Liver (tissue), 9 donors: ENCODE data around the gene TNNT3. TPM values are rescaled to one million over a fixed set of nuclear protein-coding genes. Genes with fewer than 3 reads are reported as not detected.

Experiments
- DNase-seq: peaks from one replicate; pipeline ENCODE4 v3.0.0-alpha.2; 2017; ENCODE audit warnings: low spot score
- H3K27ac ChIP-seq, 2 donors: one replicate each; pipeline ENCODE4 v1.7.0; 2013; ENCODE audit warnings: inconsistent platforms in 2 of 2, low read length in 2 of 2, control low read depth in 1 of 2, low read depth in 1 of 2, mild to moderate bottlenecking in 1 of 2
- H3K27me3 ChIP-seq, 4 donors: one replicate each; pipeline versions ENCODE4 v1.6.1 to v1.7.0; 2013; ENCODE audit warnings: low read length in 3 of 4, inconsistent platforms in 1 of 4, mild to moderate bottlenecking in 1 of 4, moderate library complexity in 1 of 4; ENCODE audit not compliant: control insufficient read depth in 4 of 4, insufficient read depth in 4 of 4
- H3K36me3 ChIP-seq, 4 donors: one replicate each; pipeline versions ENCODE4 v1.6.1 to v1.7.0; 2013; ENCODE audit warnings: low read length in 3 of 4, mild to moderate bottlenecking in 3 of 4, low read depth in 1 of 4, moderate library complexity in 1 of 4; ENCODE audit not compliant: control insufficient read depth in 4 of 4, insufficient read depth in 3 of 4
- H3K4me1 ChIP-seq, 4 donors: one replicate each; pipeline versions ENCODE4 v1.6.1 to v1.7.0; 2013; ENCODE audit warnings: low read length in 3 of 4, mild to moderate bottlenecking in 3 of 4, moderate library complexity in 1 of 4; ENCODE audit not compliant: control insufficient read depth in 4 of 4, insufficient read depth in 4 of 4
- H3K4me3 ChIP-seq, 3 donors: one replicate each; pipeline versions ENCODE4 v1.6.1 to v1.7.0; 2013; ENCODE audit warnings: low read length in 3 of 3, control low read depth in 1 of 3, low read depth in 1 of 3, mild to moderate bottlenecking in 1 of 3
- H3K9ac ChIP-seq, 2 donors: one replicate each; pipeline ENCODE4 v1.7.0; 2013; ENCODE audit warnings: low read length in 2 of 2, mild to moderate bottlenecking in 2 of 2, moderate library complexity in 2 of 2, control low read depth in 1 of 2, low read depth in 1 of 2
- H3K9me3 ChIP-seq, 4 donors: one replicate each; pipeline versions ENCODE4 v1.6.1 to v1.7.0; 2013; ENCODE audit warnings: low read length in 3 of 4; ENCODE audit not compliant: control insufficient read depth in 4 of 4
- EGR1 ChIP-seq, 2 donors: IDR thresholded peaks; 2 replicates each; pipeline ENCODE4 v1.6.1; 2016 to 2018; ENCODE audit warnings: antibody characterized with exemption in 2 of 2, low read depth in 2 of 2
- FOXA1 ChIP-seq: IDR thresholded peaks from 2 replicates; pipeline ENCODE4 v1.6.1; 2016; ENCODE audit warnings: antibody characterized with exemption
- FOXA2 ChIP-seq: IDR thresholded peaks from 2 replicates; pipeline ENCODE4 v1.6.1; 2016; ENCODE audit warnings: antibody characterized with exemption
- GABPA ChIP-seq, 2 donors: IDR thresholded peaks in 1 of 2; conservative IDR thresholded peaks in 1 of 2; 2 replicates each; pipeline ENCODE4 v1.6.1; 2016; ENCODE audit warnings: antibody characterized with exemption in 2 of 2, mild to moderate bottlenecking in 1 of 2, moderate library complexity in 1 of 2
- HNF4A ChIP-seq, 2 donors: conservative IDR thresholded peaks; 2 replicates each; pipeline ENCODE4 v1.6.1; 2016; ENCODE audit warnings: antibody characterized with exemption in 2 of 2, mild to moderate bottlenecking in 2 of 2
- HNF4G ChIP-seq: IDR thresholded peaks from 2 replicates; pipeline ENCODE4 v1.6.1; 2016; ENCODE audit warnings: antibody characterized with exemption
- JUND ChIP-seq, 2 donors: IDR thresholded peaks; 2 replicates each; pipeline ENCODE4 v1.6.1; 2016; ENCODE audit warnings: antibody characterized with exemption in 2 of 2
- RAD21 ChIP-seq, 2 donors: IDR thresholded peaks; 2 replicates each; pipeline ENCODE4 v1.6.1; 2016; ENCODE audit warnings: antibody characterized with exemption in 2 of 2, mild to moderate bottlenecking in 2 of 2
- RXRA ChIP-seq, 2 donors: IDR thresholded peaks; 2 replicates each; pipeline ENCODE4 v1.6.1; 2017 to 2018; ENCODE audit warnings: antibody characterized with exemption in 2 of 2, mild to moderate bottlenecking in 1 of 2
- SP1 ChIP-seq: IDR thresholded peaks from 2 replicates; pipeline ENCODE4 v1.6.1; 2018; ENCODE audit warnings: antibody characterized with exemption, mild to moderate bottlenecking
- TAF1 ChIP-seq: conservative IDR thresholded peaks from 2 replicates; pipeline ENCODE4 v1.6.1; 2016; ENCODE audit warnings: antibody characterized with exemption, mild to moderate bottlenecking
- YY1 ChIP-seq: IDR thresholded peaks from 2 replicates; pipeline ENCODE4 v1.6.1; 2016; ENCODE audit warnings: antibody characterized with exemption, mild to moderate bottlenecking
- WGBS: extraction: QIAGEN DNeasy Blood & Tissue Kit; methylation state at CpG from one replicate; pipeline ENCODE4 v1.1.7; 2013; 5-methylcytosine and 5-hydroxymethylcytosine counted together
- polyA plus RNA-seq, 2 donors: library from polyadenylated mRNA; stranded (reverse) in 1 of 2; unstranded in 1 of 2; fragments of 200-250 nt in 1 of 2; fragments of >200 nt in 1 of 2; fragmentation: Nextera tagmentation in 1 of 2; extraction: Ambion mirVana in 1 of 2; gene quantifications; one replicate each; pipeline versions ENCODE4 v1.2.1 to v1.2.3, GENCODE V29; 2013 to 2015
- total RNA-seq, 2 donors: library from RNA; depleted of rRNA; stranded (reverse); fragments of >200 nt; gene quantifications; one replicate each; pipeline ENCODE4 v1.2.3, GENCODE V29; 2014
- TF ChIP-seq, protein P1 (sequence below): IDR thresholded peaks from 2 replicates; pipeline ENCODE4 v1.6.1; 2016; ENCODE audit warnings: antibody characterized with exemption
- TF ChIP-seq, protein P2 (sequence below): IDR thresholded peaks from 2 replicates; pipeline ENCODE4 v1.6.1; 2016; ENCODE audit warnings: antibody characterized with exemption, mild to moderate bottlenecking
- TF ChIP-seq, protein P3 (sequence below): fragments of 150-350 bp; IDR thresholded peaks from 2 replicates; pipeline ENCODE4 v1.5.1; 2017; ENCODE audit warnings: improper control_type of control experiment, low read depth, low read length; ENCODE audit not compliant: missing input control
- TF ChIP-seq, protein P4 (sequence below): IDR thresholded peaks from 2 replicates; pipeline ENCODE4 v1.6.1; 2016; ENCODE audit warnings: antibody characterized with exemption
- TF ChIP-seq, protein P5 (sequence below): IDR thresholded peaks from 2 replicates; pipeline ENCODE4 v1.6.1; 2016; ENCODE audit warnings: antibody characterized with exemption
- donor health status: healthy.
- donor health status: healthy.
- donor health status: healthy.
- donor health status: healthy.
- donor health status: healthy.

TNNT3 gene
- total and polyA plus RNA-seq, 4 donors, result 0.06 to 0.14 TPM; not detected in 2

DNA sequence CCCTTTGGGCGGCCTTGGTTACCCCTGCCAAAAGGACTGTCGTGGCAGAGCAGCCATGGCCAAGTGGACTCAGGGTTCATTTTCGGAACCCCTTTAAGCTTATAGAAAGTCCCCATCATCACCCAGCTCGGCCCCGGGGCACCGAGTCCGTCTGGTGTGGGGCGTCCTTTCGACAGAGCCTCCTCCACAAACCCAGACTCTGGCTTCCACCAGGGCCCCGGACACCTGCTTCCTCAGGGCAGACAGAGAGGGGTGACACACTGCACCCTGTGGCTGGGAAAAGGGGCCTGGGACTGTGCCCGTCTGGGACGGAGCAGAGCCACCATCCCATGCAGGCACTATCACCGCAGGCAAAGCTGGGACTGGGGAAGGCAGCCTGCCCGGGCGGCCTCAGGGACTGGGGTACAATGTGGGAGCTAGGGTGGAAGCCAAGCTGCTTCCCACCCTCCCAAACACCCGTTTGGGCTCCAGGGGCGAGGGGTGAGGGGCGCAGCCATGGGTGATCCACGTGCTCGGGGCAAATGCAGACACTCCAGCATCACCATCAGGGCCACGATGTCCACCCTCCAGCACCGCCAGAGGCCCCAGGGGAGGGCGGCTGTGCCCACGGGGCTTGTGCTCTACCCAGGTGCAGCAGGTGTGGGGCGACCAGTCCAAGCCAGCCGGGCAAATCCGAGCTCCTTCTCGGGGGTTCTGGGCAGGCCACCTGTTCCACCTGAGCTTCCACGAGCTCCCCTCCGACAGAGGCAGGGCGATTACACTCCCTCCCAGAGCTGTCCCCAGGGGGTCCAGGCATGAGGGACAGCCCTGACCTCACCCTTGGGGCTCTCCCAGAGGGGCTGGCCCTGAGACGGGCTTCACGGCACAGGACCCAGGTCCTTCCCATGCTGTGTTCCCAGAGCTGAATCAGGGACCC lies 15.9 kb downstream of the TNNT3 start:
- no peak for DNase-seq
- H3K9ac ChIP-seq, result no peak overlapping the region
- H3K27ac ChIP-seq, result no peak overlapping the region
- H3K4me3 ChIP-seq, result no peak overlapping the region
- TF ChIP-seq RAD21 (IDR thresholded peaks at IDR 0.05), result no peak
- TF ChIP-seq TAF1, result no peak
- no peak for TF ChIP-seq EGR1 (IDR thresholded peaks at IDR 0.05; ENCODE audit: low read depth in 2 of 2)
- no peak for TF ChIP-seq FOXA1
- no peak for TF ChIP-seq HNF4A (conservative IDR thresholded peaks at IDR 0.05)
- TF ChIP-seq, protein P1, sequence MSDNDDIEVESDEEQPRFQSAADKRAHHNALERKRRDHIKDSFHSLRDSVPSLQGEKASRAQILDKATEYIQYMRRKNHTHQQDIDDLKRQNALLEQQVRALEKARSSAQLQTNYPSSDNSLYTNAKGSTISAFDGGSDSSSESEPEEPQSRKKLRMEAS, result no peak
- TF ChIP-seq YY1, result no peak
- TF ChIP-seq, protein P2, sequence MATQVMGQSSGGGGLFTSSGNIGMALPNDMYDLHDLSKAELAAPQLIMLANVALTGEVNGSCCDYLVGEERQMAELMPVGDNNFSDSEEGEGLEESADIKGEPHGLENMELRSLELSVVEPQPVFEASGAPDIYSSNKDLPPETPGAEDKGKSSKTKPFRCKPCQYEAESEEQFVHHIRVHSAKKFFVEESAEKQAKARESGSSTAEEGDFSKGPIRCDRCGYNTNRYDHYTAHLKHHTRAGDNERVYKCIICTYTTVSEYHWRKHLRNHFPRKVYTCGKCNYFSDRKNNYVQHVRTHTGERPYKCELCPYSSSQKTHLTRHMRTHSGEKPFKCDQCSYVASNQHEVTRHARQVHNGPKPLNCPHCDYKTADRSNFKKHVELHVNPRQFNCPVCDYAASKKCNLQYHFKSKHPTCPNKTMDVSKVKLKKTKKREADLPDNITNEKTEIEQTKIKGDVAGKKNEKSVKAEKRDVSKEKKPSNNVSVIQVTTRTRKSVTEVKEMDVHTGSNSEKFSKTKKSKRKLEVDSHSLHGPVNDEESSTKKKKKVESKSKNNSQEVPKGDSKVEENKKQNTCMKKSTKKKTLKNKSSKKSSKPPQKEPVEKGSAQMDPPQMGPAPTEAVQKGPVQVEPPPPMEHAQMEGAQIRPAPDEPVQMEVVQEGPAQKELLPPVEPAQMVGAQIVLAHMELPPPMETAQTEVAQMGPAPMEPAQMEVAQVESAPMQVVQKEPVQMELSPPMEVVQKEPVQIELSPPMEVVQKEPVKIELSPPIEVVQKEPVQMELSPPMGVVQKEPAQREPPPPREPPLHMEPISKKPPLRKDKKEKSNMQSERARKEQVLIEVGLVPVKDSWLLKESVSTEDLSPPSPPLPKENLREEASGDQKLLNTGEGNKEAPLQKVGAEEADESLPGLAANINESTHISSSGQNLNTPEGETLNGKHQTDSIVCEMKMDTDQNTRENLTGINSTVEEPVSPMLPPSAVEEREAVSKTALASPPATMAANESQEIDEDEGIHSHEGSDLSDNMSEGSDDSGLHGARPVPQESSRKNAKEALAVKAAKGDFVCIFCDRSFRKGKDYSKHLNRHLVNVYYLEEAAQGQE, result no peak
- TF ChIP-seq, protein P3, sequence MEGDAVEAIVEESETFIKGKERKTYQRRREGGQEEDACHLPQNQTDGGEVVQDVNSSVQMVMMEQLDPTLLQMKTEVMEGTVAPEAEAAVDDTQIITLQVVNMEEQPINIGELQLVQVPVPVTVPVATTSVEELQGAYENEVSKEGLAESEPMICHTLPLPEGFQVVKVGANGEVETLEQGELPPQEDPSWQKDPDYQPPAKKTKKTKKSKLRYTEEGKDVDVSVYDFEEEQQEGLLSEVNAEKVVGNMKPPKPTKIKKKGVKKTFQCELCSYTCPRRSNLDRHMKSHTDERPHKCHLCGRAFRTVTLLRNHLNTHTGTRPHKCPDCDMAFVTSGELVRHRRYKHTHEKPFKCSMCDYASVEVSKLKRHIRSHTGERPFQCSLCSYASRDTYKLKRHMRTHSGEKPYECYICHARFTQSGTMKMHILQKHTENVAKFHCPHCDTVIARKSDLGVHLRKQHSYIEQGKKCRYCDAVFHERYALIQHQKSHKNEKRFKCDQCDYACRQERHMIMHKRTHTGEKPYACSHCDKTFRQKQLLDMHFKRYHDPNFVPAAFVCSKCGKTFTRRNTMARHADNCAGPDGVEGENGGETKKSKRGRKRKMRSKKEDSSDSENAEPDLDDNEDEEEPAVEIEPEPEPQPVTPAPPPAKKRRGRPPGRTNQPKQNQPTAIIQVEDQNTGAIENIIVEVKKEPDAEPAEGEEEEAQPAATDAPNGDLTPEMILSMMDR, result no peak
- no peak for TF ChIP-seq GABPA (IDR thresholded peaks at IDR 0.05 in 1 of 2, conservative IDR thresholded peaks at IDR 0.05 in 1 of 2)
- TF ChIP-seq SP1, result no peak
- TF ChIP-seq FOXA2, result no peak
- no peak for TF ChIP-seq RXRA (IDR thresholded peaks at IDR 0.05)
- no peaks in the 10 kb centered on the region for H3K27me3 ChIP-seq
- H3K9me3 ChIP-seq, result no peaks in the 10 kb centered on the region
- H3K36me3 ChIP-seq, result no peaks in the 10 kb centered on the region
- no peaks in the 10 kb centered on the region for H3K4me1 ChIP-seq
- WGBS, result 87% methylated on average over 33 of the region's 33 CpGs

DNA sequence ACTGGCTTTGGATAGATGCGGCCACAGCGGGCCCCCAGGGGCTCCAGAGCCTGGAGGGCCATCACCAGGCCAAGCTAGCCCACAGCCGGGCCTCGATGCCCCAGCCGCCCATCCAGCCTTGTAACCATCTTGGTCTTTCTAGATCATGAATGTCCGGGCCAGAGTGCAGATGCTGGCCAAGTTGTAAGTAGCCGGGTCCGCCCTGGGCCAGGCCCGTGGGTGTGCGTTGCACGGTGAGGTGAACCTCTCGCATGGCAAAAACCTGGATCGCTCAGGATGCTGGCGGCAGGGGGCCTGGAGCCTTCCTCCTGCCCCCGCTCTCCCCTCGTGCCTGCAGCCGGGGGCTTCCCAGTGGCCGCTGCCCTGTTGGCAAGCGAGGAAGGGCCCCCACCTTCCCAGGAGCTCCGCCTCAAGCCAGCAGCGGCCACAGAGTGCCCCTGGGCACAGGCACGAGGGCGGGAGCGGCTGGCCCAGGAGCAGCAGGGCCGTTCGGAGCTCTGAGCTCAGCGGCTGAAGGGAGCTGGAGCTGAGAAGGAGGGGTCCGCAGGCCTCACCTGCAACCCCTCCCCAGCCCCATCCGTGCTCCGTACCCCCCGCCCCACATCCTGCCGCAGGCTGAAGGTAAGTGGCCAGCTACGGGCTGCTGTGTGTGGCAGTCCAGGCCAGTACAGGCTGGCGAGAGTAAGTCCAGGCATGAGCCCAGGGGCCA lies 16.7 kb downstream of the TNNT3 start:
- H3K27me3 ChIP-seq, result no peaks in the 10 kb centered on the region
- no peak for DNase-seq
- H3K9me3 ChIP-seq, result no peaks in the 10 kb centered on the region
- no peak overlapping the region for H3K4me3 ChIP-seq
- no peaks in the 10 kb centered on the region for H3K4me1 ChIP-seq
- H3K36me3 ChIP-seq, result no peaks in the 10 kb centered on the region
- H3K9ac ChIP-seq, result no peak overlapping the region
- WGBS, result 89% methylated on average over 34 of the region's 34 CpGs
- TF ChIP-seq FOXA2 (no peak), RAD21 (IDR thresholded peaks at IDR 0.05) (no peak), HNF4A (conservative IDR thresholded peaks at IDR 0.05) (no peak), TAF1 (no peak), SP1 (no peak), HNF4G (no peak), YY1 (no peak), JUND (IDR thresholded peaks at IDR 0.05) (no peak), RXRA (IDR thresholded peaks at IDR 0.05) (no peak), EGR1 (IDR thresholded peaks at IDR 0.05; ENCODE audit: low read depth in 2 of 2) (no peak), GABPA (IDR thresholded peaks at IDR 0.05 in 1 of 2, conservative IDR thresholded peaks at IDR 0.05 in 1 of 2) (no peak)
- TF ChIP-seq, protein P4, sequence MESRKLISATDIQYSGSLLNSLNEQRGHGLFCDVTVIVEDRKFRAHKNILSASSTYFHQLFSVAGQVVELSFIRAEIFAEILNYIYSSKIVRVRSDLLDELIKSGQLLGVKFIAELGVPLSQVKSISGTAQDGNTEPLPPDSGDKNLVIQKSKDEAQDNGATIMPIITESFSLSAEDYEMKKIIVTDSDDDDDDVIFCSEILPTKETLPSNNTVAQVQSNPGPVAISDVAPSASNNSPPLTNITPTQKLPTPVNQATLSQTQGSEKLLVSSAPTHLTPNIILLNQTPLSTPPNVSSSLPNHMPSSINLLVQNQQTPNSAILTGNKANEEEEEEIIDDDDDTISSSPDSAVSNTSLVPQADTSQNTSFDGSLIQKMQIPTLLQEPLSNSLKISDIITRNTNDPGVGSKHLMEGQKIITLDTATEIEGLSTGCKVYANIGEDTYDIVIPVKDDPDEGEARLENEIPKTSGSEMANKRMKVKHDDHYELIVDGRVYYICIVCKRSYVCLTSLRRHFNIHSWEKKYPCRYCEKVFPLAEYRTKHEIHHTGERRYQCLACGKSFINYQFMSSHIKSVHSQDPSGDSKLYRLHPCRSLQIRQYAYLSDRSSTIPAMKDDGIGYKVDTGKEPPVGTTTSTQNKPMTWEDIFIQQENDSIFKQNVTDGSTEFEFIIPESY, result no peak
- TF ChIP-seq, protein P5, sequence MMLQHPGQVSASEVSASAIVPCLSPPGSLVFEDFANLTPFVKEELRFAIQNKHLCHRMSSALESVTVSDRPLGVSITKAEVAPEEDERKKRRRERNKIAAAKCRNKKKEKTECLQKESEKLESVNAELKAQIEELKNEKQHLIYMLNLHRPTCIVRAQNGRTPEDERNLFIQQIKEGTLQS, result no peak
- TF ChIP-seq, protein P2, result no peak
- TF ChIP-seq, protein P1, result no peak
- H3K27ac ChIP-seq, result no peak overlapping the region
